H1 (cell line): ENCODE results near the gene KLK6.

Experiments
- CREB1 ChIP-seq: IDR thresholded peaks from 2 replicates; pipeline ENCODE4 v1.6.1; 2012; ENCODE audit warnings: inconsistent platforms
- GABPA ChIP-seq: IDR thresholded peaks from 2 replicates; pipeline ENCODE4 v1.6.1; 2011; ENCODE audit warnings: mild to moderate bottlenecking, low read length, moderate library complexity, borderline replicate concordance; ENCODE audit not compliant: insufficient read depth
- NANOG ChIP-seq: IDR thresholded peaks from 2 replicates; pipeline ENCODE4 v1.6.1; 2011; ENCODE audit warnings: low read length, low read depth, mild to moderate bottlenecking, inconsistent platforms; ENCODE audit not compliant: insufficient read depth, poor library complexity, severe bottlenecking
- TF ChIP-seq, protein P1 (sequence below), 3 experiments: IDR thresholded peaks; 1 replicate in 2 of 3; 2 replicates in 1 of 3; pipeline versions ENCODE4 v1.5.1 to v1.6.1; 2011; ENCODE audit warnings: low read length in 3 of 3, mild to moderate bottlenecking in 3 of 3, inconsistent platforms in 2 of 3, low read depth in 1 of 3, moderate library complexity in 1 of 3; ENCODE audit not compliant: insufficient read depth in 1 of 3; ENCODE audit errors: control extremely low read depth in 1 of 3

DNA sequence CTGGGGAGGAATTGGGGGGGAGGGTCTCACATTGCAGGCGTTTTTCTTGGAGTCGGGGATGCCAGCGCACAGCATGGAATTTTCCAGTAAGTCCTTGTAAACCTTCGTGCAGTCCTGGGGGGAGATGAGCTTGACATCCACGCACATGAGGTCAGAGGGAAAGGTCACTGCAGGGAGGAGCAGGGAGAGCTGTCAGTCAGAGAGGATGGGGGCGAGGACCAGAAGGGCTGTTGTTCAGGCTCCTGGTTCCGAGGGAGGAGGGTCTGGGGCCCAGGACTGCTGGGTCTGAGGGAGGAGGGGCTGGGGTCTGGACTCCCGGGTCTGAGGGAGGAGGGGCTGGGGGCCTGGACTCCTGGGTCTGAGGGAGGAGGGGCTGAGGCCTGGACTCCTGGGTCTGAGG lies 10.4 kb upstream of the KLK6 start:
- TF ChIP-seq NANOG = no peak
- no peak for TF ChIP-seq GABPA
- TF ChIP-seq CREB1 = no peak
- TF ChIP-seq, protein P1, sequence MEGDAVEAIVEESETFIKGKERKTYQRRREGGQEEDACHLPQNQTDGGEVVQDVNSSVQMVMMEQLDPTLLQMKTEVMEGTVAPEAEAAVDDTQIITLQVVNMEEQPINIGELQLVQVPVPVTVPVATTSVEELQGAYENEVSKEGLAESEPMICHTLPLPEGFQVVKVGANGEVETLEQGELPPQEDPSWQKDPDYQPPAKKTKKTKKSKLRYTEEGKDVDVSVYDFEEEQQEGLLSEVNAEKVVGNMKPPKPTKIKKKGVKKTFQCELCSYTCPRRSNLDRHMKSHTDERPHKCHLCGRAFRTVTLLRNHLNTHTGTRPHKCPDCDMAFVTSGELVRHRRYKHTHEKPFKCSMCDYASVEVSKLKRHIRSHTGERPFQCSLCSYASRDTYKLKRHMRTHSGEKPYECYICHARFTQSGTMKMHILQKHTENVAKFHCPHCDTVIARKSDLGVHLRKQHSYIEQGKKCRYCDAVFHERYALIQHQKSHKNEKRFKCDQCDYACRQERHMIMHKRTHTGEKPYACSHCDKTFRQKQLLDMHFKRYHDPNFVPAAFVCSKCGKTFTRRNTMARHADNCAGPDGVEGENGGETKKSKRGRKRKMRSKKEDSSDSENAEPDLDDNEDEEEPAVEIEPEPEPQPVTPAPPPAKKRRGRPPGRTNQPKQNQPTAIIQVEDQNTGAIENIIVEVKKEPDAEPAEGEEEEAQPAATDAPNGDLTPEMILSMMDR (IDR thresholded peaks at IDR 0.05; ENCODE audit: control extremely low read depth in 1 of 3, insufficient read depth in 1 of 3, low read depth in 1 of 3, low read length in 3 of 3) = no peak
